Trophoblast cell (in vitro differentiated cells and primary cell): Measurements from ENCODE around the gene KCNH6.

ENCODE experiments used
- DNase-seq, 2 donors: peaks; one replicate each; pipeline ENCODE4 v3.0.0-alpha.2; 2016
- H2AFZ ChIP-seq: 2 replicates; pipeline ENCODE4 v1.6.1; 2013; ENCODE audit warnings: low read length, moderate library complexity, mild to moderate bottlenecking; ENCODE audit not compliant: insufficient read depth, poor library complexity
- H2AK5ac ChIP-seq: 2 replicates; pipeline ENCODE4 v1.6.1; 2013; ENCODE audit warnings: mild to moderate bottlenecking, low read length
- H2BK120ac ChIP-seq: 2 replicates; pipeline ENCODE4 v1.6.1; 2013; ENCODE audit warnings: low read length, mild to moderate bottlenecking, moderate library complexity; ENCODE audit not compliant: insufficient read depth, poor library complexity
- H2BK12ac ChIP-seq: 2 replicates; pipeline ENCODE4 v1.6.1; 2013; ENCODE audit warnings: mild to moderate bottlenecking, low read length, moderate library complexity
- H2BK5ac ChIP-seq: 2 replicates; pipeline ENCODE4 v1.6.1; 2013; ENCODE audit warnings: low read length, low read depth, moderate library complexity, mild to moderate bottlenecking; ENCODE audit not compliant: poor library complexity
- H3K14ac ChIP-seq: 2 replicates; pipeline ENCODE4 v1.6.1; 2013; ENCODE audit warnings: mild to moderate bottlenecking, low read length
- H3K18ac ChIP-seq: 2 replicates; pipeline ENCODE4 v1.6.1; 2013; ENCODE audit warnings: mild to moderate bottlenecking, low read length
- H3K23ac ChIP-seq: 2 replicates; pipeline ENCODE4 v1.6.1; 2013; ENCODE audit warnings: low read length
- H3K27ac ChIP-seq: 2 replicates; pipeline ENCODE4 v1.5.1; 2013; ENCODE audit warnings: low read depth, mild to moderate bottlenecking, inconsistent platforms, low read length, moderate library complexity
- H3K27me3 ChIP-seq: 2 replicates; pipeline ENCODE4 v1.6.1; 2013; ENCODE audit warnings: inconsistent platforms, mild to moderate bottlenecking, low read length, moderate library complexity; ENCODE audit not compliant: insufficient read depth
- H3K36me3 ChIP-seq, 2 experiments: 1 replicate in 1 of 2; 2 replicates in 1 of 2; pipeline ENCODE4 v1.6.1; 2013; ENCODE audit warnings: low read length in 2 of 2, mild to moderate bottlenecking in 2 of 2, moderate library complexity in 1 of 2; ENCODE audit not compliant: insufficient read depth in 2 of 2, control insufficient read depth in 1 of 2
- H3K4ac ChIP-seq: 2 replicates; pipeline ENCODE4 v1.6.1; 2013; ENCODE audit warnings: low read depth, mild to moderate bottlenecking, low read length, moderate library complexity
- H3K4me1 ChIP-seq, 2 experiments: 1 replicate in 1 of 2; 2 replicates in 1 of 2; pipeline ENCODE4 v1.6.1; 2013; ENCODE audit warnings: low read length in 2 of 2, mild to moderate bottlenecking in 2 of 2, moderate library complexity in 1 of 2; ENCODE audit not compliant: insufficient read depth in 2 of 2, control insufficient read depth in 1 of 2
- H3K4me2 ChIP-seq: 2 replicates; pipeline ENCODE4 v1.6.1; 2013; ENCODE audit warnings: inconsistent platforms, mild to moderate bottlenecking, low read length, moderate library complexity
- H3K4me3 ChIP-seq: 2 replicates; pipeline ENCODE4 v1.5.1; 2013; ENCODE audit warnings: mild to moderate bottlenecking, low read depth, low read length, inconsistent platforms
- H3K79me1 ChIP-seq: one replicate; pipeline ENCODE4 v1.6.1; 2013; ENCODE audit warnings: low read length
- H3K79me2 ChIP-seq: 2 replicates; pipeline ENCODE4 v1.6.1; 2013; ENCODE audit warnings: low read length, mild to moderate bottlenecking; ENCODE audit not compliant: control insufficient read depth, insufficient read depth, poor library complexity
- H3K9ac ChIP-seq: 2 replicates; pipeline ENCODE4 v1.6.1; 2013; ENCODE audit warnings: mild to moderate bottlenecking, low read length
- H3K9me3 ChIP-seq: 2 replicates; pipeline ENCODE4 v1.6.1; 2013; ENCODE audit warnings: low read depth, mild to moderate bottlenecking, control low read depth, inconsistent platforms, low read length; ENCODE audit not compliant: insufficient read depth
- H4K12ac ChIP-seq: 2 replicates; pipeline ENCODE4 v1.6.1; 2013; ENCODE audit warnings: low read depth, mild to moderate bottlenecking, low read length, moderate library complexity
- H4K8ac ChIP-seq: 2 replicates; pipeline ENCODE4 v1.6.1; 2013; ENCODE audit warnings: low read depth, mild to moderate bottlenecking, low read length, moderate library complexity
- H4K91ac ChIP-seq: one replicate; pipeline ENCODE4 v1.6.1; 2013; ENCODE audit warnings: low read depth, mild to moderate bottlenecking, low read length, moderate library complexity
- WGBS: extraction: QIAGEN DNeasy Blood & Tissue Kit; methylation state at CpG from one replicate; pipeline ENCODE4 v1.1.7; 2013; ENCODE audit warnings: missing lambda C conversion rate; ENCODE audit not compliant: insufficient read length, insufficient coverage; ENCODE audit errors: extremely low coverage; 5-methylcytosine and 5-hydroxymethylcytosine counted together

The KCNH6 gene

DNA sequence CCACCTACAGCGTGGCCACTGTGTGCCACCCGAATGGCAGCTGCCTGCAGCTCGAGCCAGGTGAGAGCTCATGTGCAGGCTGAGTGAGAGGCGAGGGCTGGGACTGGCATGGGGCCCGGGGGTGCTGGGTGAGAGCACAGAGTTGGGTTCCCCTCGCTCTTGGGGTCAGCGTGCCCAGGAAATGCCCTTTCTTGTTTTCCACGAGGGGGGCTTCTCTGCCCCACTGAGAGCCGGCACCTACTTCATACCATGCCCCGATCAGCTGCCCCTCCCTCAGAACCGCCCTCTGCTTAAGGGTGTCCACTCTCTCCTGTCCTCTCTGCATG is 36.2 kb upstream of the KCNH6 start:
- no peaks in the 10 kb centered on the region for H3K27me3 ChIP-seq
- no peak overlapping the region for H3K18ac ChIP-seq
- H3K14ac ChIP-seq, result no peak overlapping the region
- H2BK5ac ChIP-seq, result no peak overlapping the region
- H3K79me1 ChIP-seq, result no peaks in the 10 kb centered on the region
- no peak overlapping the region for H3K4me3 ChIP-seq
- no peak overlapping the region for H2AFZ ChIP-seq
- H3K27ac ChIP-seq, result no peak overlapping the region
- H3K4me1 ChIP-seq, result no peaks in the 10 kb centered on the region
- H3K4me2 ChIP-seq, result no peak overlapping the region
- H4K91ac ChIP-seq, result no peak overlapping the region
- no peak overlapping the region for H3K9ac ChIP-seq
- no peaks in the 10 kb centered on the region for H3K36me3 ChIP-seq
- H3K79me2 ChIP-seq, result no peaks in the 10 kb centered on the region
- H3K9me3 ChIP-seq, result peaks cover 2% of the 10 kb centered on the region
- no peak overlapping the region for H3K4ac ChIP-seq
- no peak overlapping the region for H4K8ac ChIP-seq
- no peak for DNase-seq
- no peak overlapping the region for H2AK5ac ChIP-seq
- no CpG with 5 or more reads among the region's 11 CpGs for WGBS
- H3K23ac ChIP-seq, result no peak overlapping the region
- H2BK12ac ChIP-seq, result no peak overlapping the region
- no peak overlapping the region for H4K12ac ChIP-seq
- no peak overlapping the region for H2BK120ac ChIP-seq

- no peak overlapping the region for H3K4me3 ChIP-seq
- no CpG with 5 or more reads among the region's 10 CpGs for WGBS
- H3K4me2 ChIP-seq, result no peak overlapping the region
- H3K9me3 ChIP-seq, result peaks cover 2% of the 10 kb centered on the region
- H3K23ac ChIP-seq, result no peak overlapping the region
- H3K9ac ChIP-seq, result no peak overlapping the region
- no peak overlapping the region for H3K14ac ChIP-seq
- no peak overlapping the region for H4K8ac ChIP-seq
- H2AFZ ChIP-seq, result no peak overlapping the region
- H3K79me2 ChIP-seq, result no peaks in the 10 kb centered on the region
- no peak overlapping the region for H4K12ac ChIP-seq
- no peaks in the 10 kb centered on the region for H3K4me1 ChIP-seq
- no peak overlapping the region for H2BK12ac ChIP-seq
- H2AK5ac ChIP-seq, result no peak overlapping the region
- no peak overlapping the region for H2BK5ac ChIP-seq
- H3K36me3 ChIP-seq, result no peaks in the 10 kb centered on the region
- H3K4ac ChIP-seq, result no peak overlapping the region
- no peak overlapping the region for H2BK120ac ChIP-seq
- no peak overlapping the region for H4K91ac ChIP-seq
- no peak overlapping the region for H3K18ac ChIP-seq
- H3K27ac ChIP-seq, result no peak overlapping the region
- no peak for DNase-seq
- no peaks in the 10 kb centered on the region for H3K79me1 ChIP-seq
- H3K27me3 ChIP-seq, result no peaks in the 10 kb centered on the region
Measured at GRCh38 chr17:63488851-63489250, 34.3 kb upstream of the KCNH6 start.

- H3K23ac ChIP-seq, result no peak overlapping the region
- no peak overlapping the region for H4K8ac ChIP-seq
- H3K18ac ChIP-seq, result no peak overlapping the region
- H3K4me2 ChIP-seq, result no peak overlapping the region
- H2BK5ac ChIP-seq, result no peak overlapping the region
- H3K27me3 ChIP-seq, result no peaks in the 10 kb centered on the region
- WGBS, result no CpG with 5 or more reads among the region's 6 CpGs
- H4K12ac ChIP-seq, result no peak overlapping the region
- no peaks in the 10 kb centered on the region for H3K36me3 ChIP-seq
- H3K4ac ChIP-seq, result no peak overlapping the region
- no peak overlapping the region for H2AFZ ChIP-seq
- H4K91ac ChIP-seq, result no peak overlapping the region
- no peak overlapping the region for H3K4me3 ChIP-seq
- H2AK5ac ChIP-seq, result no peak overlapping the region
- H2BK12ac ChIP-seq, result no peak overlapping the region
- no peaks in the 10 kb centered on the region for H3K4me1 ChIP-seq
- H3K79me2 ChIP-seq, result no peaks in the 10 kb centered on the region
- H3K14ac ChIP-seq, result no peak overlapping the region
- no peak for DNase-seq
- peaks cover 2% of the 10 kb centered on the region for H3K9me3 ChIP-seq
- no peak overlapping the region for H3K9ac ChIP-seq
- no peak overlapping the region for H2BK120ac ChIP-seq
- no peaks in the 10 kb centered on the region for H3K79me1 ChIP-seq
- H3K27ac ChIP-seq, result no peak overlapping the region
Measured at GRCh38 chr17:63489291-63489690, 33.9 kb upstream of the KCNH6 start.

DNA sequence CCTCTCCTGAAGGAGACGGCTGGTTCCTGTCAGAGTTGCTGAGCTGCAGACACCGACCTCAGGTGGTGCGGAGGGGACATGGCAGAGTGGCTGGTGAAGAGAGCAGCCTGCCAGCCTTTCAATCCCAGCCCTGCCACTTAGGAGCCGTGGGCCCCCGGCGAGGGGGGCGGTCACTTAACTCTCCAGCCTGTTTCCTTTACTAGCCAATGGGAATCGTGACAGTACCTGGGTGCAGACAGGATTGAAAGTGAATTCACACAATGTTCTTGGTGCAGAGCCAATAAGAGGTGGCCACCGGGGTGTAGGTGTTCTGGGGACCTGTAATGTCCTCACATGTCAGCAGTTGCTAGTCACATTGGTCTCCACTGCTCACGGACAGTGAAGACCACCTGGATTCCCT is 32.8 kb upstream of the KCNH6 start:
- Histone ChIP-seq H3K36me3 (no peaks in the 10 kb centered on the region), H3K79me1 (no peaks in the 10 kb centered on the region), H3K4me1 (no peaks in the 10 kb centered on the region), H3K79me2 (no peaks in the 10 kb centered on the region), H2AFZ (no peak overlapping the region), H3K9me3 (peaks cover 2% of the 10 kb centered on the region), H3K23ac (no peak overlapping the region), H4K8ac (no peak overlapping the region), H3K18ac (no peak overlapping the region), H3K4me2 (no peak overlapping the region), H3K14ac (no peak overlapping the region), H2BK5ac (no peak overlapping the region), H2BK120ac (no peak overlapping the region), H3K27ac (no peak overlapping the region), H4K12ac (no peak overlapping the region), H4K91ac (no peak overlapping the region), H2BK12ac (no peak overlapping the region), H3K4me3 (no peak overlapping the region), H2AK5ac (no peak overlapping the region), H3K27me3 (no peaks in the 10 kb centered on the region), H3K4ac (no peak overlapping the region), H3K9ac (no peak overlapping the region)
- WGBS, result no CpG with 5 or more reads among the region's 10 CpGs
- DNase-seq, result no peak
